Measurements from ENCODE around the gene CCDC78.

- TF ChIP-seq POLR2A (IDR thresholded peaks at IDR 0.05; ENCODE audit: low read depth, low read length) (no peak), MAZ (IDR thresholded peaks at IDR 0.05; ENCODE audit: borderline replicate concordance, low read depth, low read length) (no peak), RFX5 (IDR thresholded peaks at IDR 0.05; ENCODE audit: low read depth, low read length) (no peak), RCOR1 (IDR thresholded peaks at IDR 0.05; ENCODE audit: insufficient replicate concordance, low read length) (no peak), MAFK (IDR thresholded peaks at IDR 0.05; ENCODE audit: low read depth, low read length) (no peak), USF2 (IDR thresholded peaks at IDR 0.05; ENCODE audit: low read depth, low read length) (no peak), RAD21 (IDR thresholded peaks at IDR 0.05; ENCODE audit: low read length) (no peak), BHLHE40 (IDR thresholded peaks at IDR 0.05; ENCODE audit: low read depth, low read length) (no peak), CHD1 (IDR thresholded peaks at IDR 0.05; ENCODE audit: low read depth, low read length) (no peak), FOS (IDR thresholded peaks at IDR 0.05; ENCODE audit: low read depth, low read length) (no peak), CEBPB (IDR thresholded peaks at IDR 0.05; ENCODE audit: low read depth, low read length) (no peak), SMC3 (IDR thresholded peaks at IDR 0.05; ENCODE audit: low read depth, low read length) (no peak), ELK1 (IDR thresholded peaks at IDR 0.05; ENCODE audit: borderline replicate concordance, low read depth, low read length) (no peak)
- TF ChIP-seq, protein P1, sequence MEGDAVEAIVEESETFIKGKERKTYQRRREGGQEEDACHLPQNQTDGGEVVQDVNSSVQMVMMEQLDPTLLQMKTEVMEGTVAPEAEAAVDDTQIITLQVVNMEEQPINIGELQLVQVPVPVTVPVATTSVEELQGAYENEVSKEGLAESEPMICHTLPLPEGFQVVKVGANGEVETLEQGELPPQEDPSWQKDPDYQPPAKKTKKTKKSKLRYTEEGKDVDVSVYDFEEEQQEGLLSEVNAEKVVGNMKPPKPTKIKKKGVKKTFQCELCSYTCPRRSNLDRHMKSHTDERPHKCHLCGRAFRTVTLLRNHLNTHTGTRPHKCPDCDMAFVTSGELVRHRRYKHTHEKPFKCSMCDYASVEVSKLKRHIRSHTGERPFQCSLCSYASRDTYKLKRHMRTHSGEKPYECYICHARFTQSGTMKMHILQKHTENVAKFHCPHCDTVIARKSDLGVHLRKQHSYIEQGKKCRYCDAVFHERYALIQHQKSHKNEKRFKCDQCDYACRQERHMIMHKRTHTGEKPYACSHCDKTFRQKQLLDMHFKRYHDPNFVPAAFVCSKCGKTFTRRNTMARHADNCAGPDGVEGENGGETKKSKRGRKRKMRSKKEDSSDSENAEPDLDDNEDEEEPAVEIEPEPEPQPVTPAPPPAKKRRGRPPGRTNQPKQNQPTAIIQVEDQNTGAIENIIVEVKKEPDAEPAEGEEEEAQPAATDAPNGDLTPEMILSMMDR (conservative IDR thresholded peaks at IDR 0.05; ENCODE audit: low read depth, low read length) = no peak
These were observed 15.2 kb downstream of the CCDC78 start for GRCh38 chr16:711084-711483.

All from IMR-90 (cell line).